Gastrocnemius medialis (tissue), 4 donors: ENCODE results near the gene CDK2AP2.

Experiments
- CTCF ChIP-seq, 5 experiments: fragments of 450-650 bp in 3 of 5; fragments of 200-600 bp in 2 of 5; sonication (generic) in 2 of 5; IDR thresholded peaks in 4 of 5; conservative IDR thresholded peaks in 1 of 5; 1 replicate in 4 of 5; 2 replicates in 1 of 5; pipeline ENCODE4 v1.5.1; 2016 to 2019; ENCODE audit warnings: antibody characterized with exemption in 5 of 5, mild to moderate bottlenecking in 3 of 5, moderate library complexity in 3 of 5
- POLR2A ChIP-seq, 2 donors: fragments of 450-650 bp; IDR thresholded peaks; one replicate each; pipeline ENCODE4 v1.6.1; 2017; ENCODE audit warnings: antibody characterized with exemption in 2 of 2, mild to moderate bottlenecking in 2 of 2, moderate library complexity in 2 of 2

- TF ChIP-seq CTCF (IDR thresholded peaks at IDR 0.05 in 4 of 5, conservative IDR thresholded peaks at IDR 0.05 in 1 of 5) (no peak), POLR2A (IDR thresholded peaks at IDR 0.05) (no peak)
Observed at GRCh38 chr11:67484847-67485311, 23.1 kb downstream of the CDK2AP2 start.
